DND-41 (cell line): ENCODE data around the gene TMEM178B.
"Not testable (repeated sequence)": the region's sequence is repeated elsewhere in the genome, so short reads cannot be mapped to it uniquely, and the experiment has no call there.

Source experiments
- CTCF ChIP-seq: IDR thresholded peaks from 2 replicates; pipeline ENCODE4 v1.5.1; 2012; ENCODE audit warnings: borderline replicate concordance, low read length, moderate library complexity, mild to moderate bottlenecking; ENCODE audit not compliant: poor library complexity, severe bottlenecking; ENCODE audit errors: extremely low read depth
- EZH2 ChIP-seq: IDR thresholded peaks from 3 replicates; pipeline ENCODE4 v1.6.1; 2012; ENCODE audit warnings: borderline replicate concordance, low read depth, mild to moderate bottlenecking, moderate library complexity, low read length, inconsistent platforms; ENCODE audit not compliant: severe bottlenecking

- TF ChIP-seq EZH2, CTCF: not testable (repeated sequence)
Observed at GRCh38 chr7:141032539-141033323, 41.1 kb upstream of the TMEM178B start.
